Measurements from ENCODE around the gene CARD11. TPM values are rescaled to one million over a fixed set of nuclear protein-coding genes. Genes with fewer than 3 reads are reported as not detected.
"Not testable (repeated sequence)": the region's sequence is repeated elsewhere in the genome, so short reads cannot be mapped to it uniquely, and the experiment has no call there.

CARD11 gene
- polyA plus RNA-seq, 2 donors = 0.66 to 1.3 TPM

- H3K9me3 ChIP-seq (ENCODE audit: control insufficient read depth in 2 of 2, insufficient read depth in 1 of 2, low read depth in 1 of 2, low read length in 1 of 2) = no peaks in the 10 kb centered on the region
- H3K4me1 ChIP-seq (ENCODE audit: control insufficient read depth in 2 of 2, insufficient read depth in 2 of 2, low read length in 1 of 2) = peaks cover 0 to 4% of the 10 kb centered on the region in 2 donors
- WGBS, 2 donors = 74 to 84% methylated on average over 5 of the region's 5 CpGs
- H3K36me3 ChIP-seq (ENCODE audit: control insufficient read depth in 2 of 2, insufficient read depth in 2 of 2, low read length in 1 of 2) = no peaks in the 10 kb centered on the region
- H3K4me3 ChIP-seq (ENCODE audit: low read depth in 1 of 2, low read length in 2 of 2) = no peak overlapping the region
- no peak overlapping the region for H3K27ac ChIP-seq (ENCODE audit: low read depth in 2 of 2, low read length in 1 of 2)
- no peaks in the 10 kb centered on the region for H3K27me3 ChIP-seq (ENCODE audit: control insufficient read depth in 1 of 2, insufficient read depth in 2 of 2, low read length in 2 of 2)
Measured at GRCh38 chr7:3028758-3029093, 14.9 kb downstream of the CARD11 start.

DNA sequence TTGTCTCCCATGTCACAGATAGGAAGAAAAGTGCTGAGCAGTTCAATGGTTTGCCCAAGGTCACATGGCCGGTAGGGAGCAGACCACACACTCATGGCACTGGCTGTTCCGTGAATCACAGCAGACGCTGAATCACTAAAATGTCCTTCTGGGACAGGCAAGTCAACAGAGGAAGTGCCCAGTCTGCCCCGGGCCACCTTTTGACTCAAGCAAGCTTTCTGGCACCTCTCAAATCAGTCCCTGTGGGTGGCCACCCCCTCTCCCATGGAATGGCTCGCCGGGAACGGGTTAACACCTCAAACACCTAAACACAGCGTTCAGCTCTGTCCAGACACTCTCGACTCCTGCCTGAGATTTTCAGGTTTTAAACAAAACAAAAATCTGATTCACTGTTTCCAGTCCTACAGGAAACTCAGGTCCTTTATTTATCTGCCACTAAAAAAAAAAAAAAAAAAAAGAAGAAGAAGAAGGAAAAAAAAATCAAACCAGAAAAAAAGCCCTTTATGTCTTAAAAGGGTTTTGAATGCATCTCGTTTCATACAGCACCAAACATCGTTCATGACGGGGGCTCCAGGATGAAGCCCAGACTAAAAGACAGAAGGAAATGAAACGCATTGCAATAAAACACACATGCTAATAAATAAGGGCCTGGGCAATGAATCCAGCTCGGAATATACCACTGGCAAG is 15.5 kb downstream of the CARD11 start:
- H3K9me3 ChIP-seq (ENCODE audit: control insufficient read depth in 2 of 2, insufficient read depth in 1 of 2, low read depth in 1 of 2, low read length in 1 of 2) = no peaks in the 10 kb centered on the region
- H3K27me3 ChIP-seq (ENCODE audit: control insufficient read depth in 1 of 2, insufficient read depth in 2 of 2, low read length in 2 of 2) = peaks cover 0 to 2% of the 10 kb centered on the region in 2 donors
- H3K36me3 ChIP-seq (ENCODE audit: control insufficient read depth in 2 of 2, insufficient read depth in 2 of 2, low read length in 1 of 2) = no peaks in the 10 kb centered on the region
- 18 to 21% methylated on average over 14 of the region's 14 CpGs for WGBS, 2 donors
- H3K4me3 ChIP-seq (ENCODE audit: low read depth in 1 of 2, low read length in 2 of 2) = no peak overlapping the region
- peaks cover 0 to 4% of the 10 kb centered on the region in 2 donors for H3K4me1 ChIP-seq (ENCODE audit: control insufficient read depth in 2 of 2, insufficient read depth in 2 of 2, low read length in 1 of 2)
- peak overlapping the region in 1 of 2 donors; percentile 57 for H3K27ac ChIP-seq (ENCODE audit: low read depth in 2 of 2, low read length in 1 of 2)

- Histone ChIP-seq H3K4me1 (ENCODE audit: control insufficient read depth in 2 of 2, insufficient read depth in 2 of 2, low read length in 1 of 2) (peaks cover 0 to 4% of the 10 kb centered on the region in 2 donors), H3K27ac (ENCODE audit: low read depth in 2 of 2, low read length in 1 of 2) (no peak overlapping the region)
- WGBS, 2 donors = 42 to 55% methylated on average over 20 of the region's 20 CpGs
Measured at GRCh38 chr7:3027005-3027845, 16.4 kb downstream of the CARD11 start.

DNA sequence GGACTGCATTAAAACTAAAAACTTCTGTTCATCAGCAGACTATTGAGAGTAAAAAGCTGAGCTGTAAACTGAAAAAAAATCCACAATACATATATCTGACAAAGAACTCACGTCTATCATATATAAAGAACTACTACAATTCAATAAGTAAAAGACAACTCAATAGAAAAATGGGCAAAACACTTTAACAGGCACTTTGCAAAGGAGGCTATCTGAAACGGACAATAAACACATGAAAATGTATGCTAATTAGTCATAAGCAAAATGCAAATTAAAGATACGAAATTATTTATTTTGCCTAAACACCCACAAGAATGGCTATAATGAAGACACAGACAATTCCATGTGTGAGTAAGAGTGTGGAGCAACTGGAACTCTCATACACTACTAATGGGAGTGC is 18.1 kb downstream of the CARD11 start:
- Histone ChIP-seq H3K27ac (ENCODE audit: low read depth in 2 of 2, low read length in 1 of 2) (no peak overlapping the region), H3K27me3 (ENCODE audit: control insufficient read depth in 1 of 2, insufficient read depth in 2 of 2, low read length in 2 of 2) (peaks cover 0 to 2% of the 10 kb centered on the region in 2 donors), H3K36me3 (ENCODE audit: control insufficient read depth in 2 of 2, insufficient read depth in 2 of 2, low read length in 1 of 2) (no peaks in the 10 kb centered on the region), H3K4me1 (ENCODE audit: control insufficient read depth in 2 of 2, insufficient read depth in 2 of 2, low read length in 1 of 2) (peaks cover 0 to 4% of the 10 kb centered on the region in 2 donors), H3K9me3 (ENCODE audit: control insufficient read depth in 2 of 2, insufficient read depth in 1 of 2, low read depth in 1 of 2, low read length in 1 of 2) (no peaks in the 10 kb centered on the region), H3K4me3 (ENCODE audit: low read depth in 1 of 2, low read length in 2 of 2) (no peak overlapping the region)
- 91 to 93% methylated on average over 3 of the region's 3 CpGs for WGBS, 2 donors

More at GRCh38 chr7:3027005-3027845, 16.4 kb downstream of the CARD11 start:
- no peaks in the 10 kb centered on the region for H3K36me3 ChIP-seq (ENCODE audit: control insufficient read depth in 2 of 2, insufficient read depth in 2 of 2, low read length in 1 of 2)
- no peak overlapping the region for H3K4me3 ChIP-seq (ENCODE audit: low read depth in 1 of 2, low read length in 2 of 2)
- no peaks in the 10 kb centered on the region for H3K9me3 ChIP-seq (ENCODE audit: control insufficient read depth in 2 of 2, insufficient read depth in 1 of 2, low read depth in 1 of 2, low read length in 1 of 2)
- H3K27me3 ChIP-seq (ENCODE audit: control insufficient read depth in 1 of 2, insufficient read depth in 2 of 2, low read length in 2 of 2) = peaks cover 0 to 2% of the 10 kb centered on the region in 2 donors

GRCh38 chr7:3021825-3022224 is 21.8 kb downstream of the CARD11 start:
- peaks cover 0 to 2% of the 10 kb centered on the region in 2 donors for H3K27me3 ChIP-seq (ENCODE audit: control insufficient read depth in 1 of 2, insufficient read depth in 2 of 2, low read length in 2 of 2)
- WGBS, 2 donors = 61 to 65% methylated on average over 2 of the region's 2 CpGs
- H3K4me3 ChIP-seq (ENCODE audit: low read depth in 1 of 2, low read length in 2 of 2) = no peak overlapping the region
- H3K9me3 ChIP-seq (ENCODE audit: control insufficient read depth in 2 of 2, insufficient read depth in 1 of 2, low read depth in 1 of 2, low read length in 1 of 2) = no peaks in the 10 kb centered on the region
- no peaks in the 10 kb centered on the region for H3K36me3 ChIP-seq (ENCODE audit: control insufficient read depth in 2 of 2, insufficient read depth in 2 of 2, low read length in 1 of 2)
- no peak overlapping the region for H3K27ac ChIP-seq (ENCODE audit: low read depth in 2 of 2, low read length in 1 of 2)
- peaks cover 0 to under 1% of the 10 kb centered on the region in 2 donors for H3K4me1 ChIP-seq (ENCODE audit: control insufficient read depth in 2 of 2, insufficient read depth in 2 of 2, low read length in 1 of 2)

DNA sequence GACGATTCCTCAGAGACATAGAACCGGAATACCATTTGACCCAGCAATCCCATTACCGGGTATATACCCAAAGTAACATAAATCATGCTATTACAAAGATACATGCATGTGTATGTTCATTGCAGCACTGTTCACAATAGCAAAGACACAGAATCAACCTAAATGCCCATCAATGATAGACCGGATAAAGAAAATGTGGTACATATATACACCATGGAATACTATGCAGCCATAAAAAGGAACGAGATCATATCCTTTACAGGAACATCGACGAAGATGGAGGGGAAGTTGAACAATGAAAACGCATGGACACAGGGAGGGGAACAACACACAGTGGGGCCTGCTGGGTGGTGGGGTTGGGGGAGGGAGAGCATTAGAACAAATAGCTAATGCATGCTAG is 22.4 kb downstream of the CARD11 start:
- H3K4me1 ChIP-seq (ENCODE audit: control insufficient read depth in 2 of 2, insufficient read depth in 2 of 2, low read length in 1 of 2); H3K27me3 ChIP-seq (ENCODE audit: control insufficient read depth in 1 of 2, insufficient read depth in 2 of 2, low read length in 2 of 2); H3K9me3 ChIP-seq (ENCODE audit: control insufficient read depth in 2 of 2, insufficient read depth in 1 of 2, low read depth in 1 of 2, low read length in 1 of 2); H3K36me3 ChIP-seq (ENCODE audit: control insufficient read depth in 2 of 2, insufficient read depth in 2 of 2, low read length in 1 of 2); H3K4me3 ChIP-seq (ENCODE audit: low read depth in 1 of 2, low read length in 2 of 2); H3K27ac ChIP-seq (ENCODE audit: low read depth in 2 of 2, low read length in 1 of 2): not testable (repeated sequence)
- WGBS, 2 donors = 96% methylated on average over 8 of the region's 8 CpGs

DNA sequence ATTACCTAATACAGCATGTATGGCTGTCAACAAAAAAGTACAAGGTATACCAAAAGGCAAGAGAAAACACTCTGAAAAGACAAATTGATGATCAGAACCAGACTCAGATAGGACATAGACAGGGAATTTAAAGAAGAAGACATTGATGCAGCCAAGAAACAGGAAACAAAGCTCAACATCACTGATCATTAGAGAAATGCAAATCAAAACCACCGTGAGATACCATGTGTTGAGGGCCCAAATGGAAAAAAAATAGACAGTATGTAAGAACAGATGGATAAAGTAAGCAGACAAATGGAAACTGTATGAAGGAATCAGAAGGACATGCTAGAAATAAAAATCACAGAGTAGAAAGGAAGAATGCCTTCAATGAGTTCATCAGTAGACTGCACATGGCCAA is 23.3 kb downstream of the CARD11 start:
- no peaks in the 10 kb centered on the region for H3K4me1 ChIP-seq (ENCODE audit: control insufficient read depth in 2 of 2, insufficient read depth in 2 of 2, low read length in 1 of 2)
- H3K4me3 ChIP-seq (ENCODE audit: low read depth in 1 of 2, low read length in 2 of 2) = no peak overlapping the region
- H3K9me3 ChIP-seq (ENCODE audit: control insufficient read depth in 2 of 2, insufficient read depth in 1 of 2, low read depth in 1 of 2, low read length in 1 of 2) = no peaks in the 10 kb centered on the region
- peaks cover 0 to 2% of the 10 kb centered on the region in 2 donors for H3K27me3 ChIP-seq (ENCODE audit: control insufficient read depth in 1 of 2, insufficient read depth in 2 of 2, low read length in 2 of 2)
- H3K27ac ChIP-seq (ENCODE audit: low read depth in 2 of 2, low read length in 1 of 2) = no peak overlapping the region
- WGBS, 2 donors = 74 to 84% methylated on average over 1 of the region's 1 CpG
- H3K36me3 ChIP-seq (ENCODE audit: control insufficient read depth in 2 of 2, insufficient read depth in 2 of 2, low read length in 1 of 2) = no peaks in the 10 kb centered on the region

- peaks cover 0 to 2% of the 10 kb centered on the region in 2 donors for H3K27me3 ChIP-seq (ENCODE audit: control insufficient read depth in 1 of 2, insufficient read depth in 2 of 2, low read length in 2 of 2)
- WGBS, 2 donors = 80 to 83% methylated on average over 4 of the region's 4 CpGs
- H3K27ac ChIP-seq (ENCODE audit: low read depth in 2 of 2, low read length in 1 of 2) = no peak overlapping the region
- no peaks in the 10 kb centered on the region for H3K36me3 ChIP-seq (ENCODE audit: control insufficient read depth in 2 of 2, insufficient read depth in 2 of 2, low read length in 1 of 2)
- no peak overlapping the region for H3K4me3 ChIP-seq (ENCODE audit: low read depth in 1 of 2, low read length in 2 of 2)
- no peaks in the 10 kb centered on the region for H3K4me1 ChIP-seq (ENCODE audit: control insufficient read depth in 2 of 2, insufficient read depth in 2 of 2, low read length in 1 of 2)
- no peaks in the 10 kb centered on the region for H3K9me3 ChIP-seq (ENCODE audit: control insufficient read depth in 2 of 2, insufficient read depth in 1 of 2, low read depth in 1 of 2, low read length in 1 of 2)
Measured at GRCh38 chr7:3019801-3020200, 23.9 kb downstream of the CARD11 start.

DNA sequence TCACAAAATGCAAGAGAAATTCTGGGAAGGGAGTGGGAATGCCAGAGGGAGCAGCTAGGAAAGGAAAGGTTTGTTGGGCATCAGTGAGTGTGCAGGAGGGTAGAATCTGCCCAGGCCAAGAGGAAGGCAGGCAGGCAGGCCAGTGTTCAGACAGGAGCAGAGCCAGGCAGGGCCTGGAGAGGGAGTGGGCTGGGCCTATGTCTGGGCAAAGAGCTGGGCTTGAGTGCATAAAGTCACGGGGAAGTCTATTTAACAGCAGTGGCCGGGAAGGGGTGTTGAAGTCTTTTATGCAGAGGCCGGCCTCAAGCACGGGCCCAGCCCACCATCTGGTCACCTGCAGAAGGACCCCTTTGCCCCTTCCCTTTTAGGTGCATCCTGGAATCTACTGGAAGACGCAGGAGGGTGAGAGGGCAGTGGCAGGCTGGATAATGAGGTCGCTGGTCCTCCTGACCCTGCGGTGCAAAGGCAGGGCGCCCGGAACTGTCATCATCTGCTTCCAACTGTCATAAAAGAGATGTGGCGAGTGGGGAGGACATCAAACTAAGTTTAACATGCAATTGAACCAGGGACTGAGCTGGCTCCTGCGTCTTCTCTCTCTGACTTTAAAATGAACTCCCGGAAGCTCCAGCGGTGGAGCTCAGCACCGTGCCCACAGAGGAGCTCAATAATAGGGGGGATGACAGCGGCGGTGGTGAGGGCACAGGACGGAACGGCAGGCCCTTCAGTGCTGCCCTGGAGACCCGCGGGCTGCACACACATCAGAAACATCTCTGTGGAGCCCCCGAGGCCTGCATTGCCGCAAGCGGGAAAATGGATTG is 29.5 kb downstream of the CARD11 start:
- Histone ChIP-seq H3K9me3 (ENCODE audit: control insufficient read depth in 2 of 2, insufficient read depth in 1 of 2, low read depth in 1 of 2, low read length in 1 of 2) (peaks cover 0 to 2% of the 10 kb centered on the region in 2 donors), H3K36me3 (ENCODE audit: control insufficient read depth in 2 of 2, insufficient read depth in 2 of 2, low read length in 1 of 2) (no peaks in the 10 kb centered on the region), H3K4me3 (ENCODE audit: low read depth in 1 of 2, low read length in 2 of 2) (no peak overlapping the region), H3K27me3 (ENCODE audit: control insufficient read depth in 1 of 2, insufficient read depth in 2 of 2, low read length in 2 of 2) (no peaks in the 10 kb centered on the region), H3K4me1 (ENCODE audit: control insufficient read depth in 2 of 2, insufficient read depth in 2 of 2, low read length in 1 of 2) (no peaks in the 10 kb centered on the region), H3K27ac (ENCODE audit: low read depth in 2 of 2, low read length in 1 of 2) (no peak overlapping the region)
- WGBS, 2 donors = 90 to 91% methylated on average over 23 of the region's 23 CpGs
